ENCODE data around the gene CHST15.

GRCh38 chr10:124142006-124142739 is 48.8 kb upstream of the CHST15 start:
- TF ChIP-seq CTCF (conservative IDR thresholded peaks at IDR 0.05; ENCODE audit: low read length) (no peak), EZH2phosphoT487 (IDR thresholded peaks at IDR 0.05; ENCODE audit: borderline replicate concordance, low read depth, low read length) (no peak)
